HG03196 (cell line): ENCODE results near the gene TUBB2A.
"Not testable (repeated sequence)": the region's sequence is repeated elsewhere in the genome, so short reads cannot be mapped to it uniquely, and the experiment has no call there.

Experiments used
- ATAC-seq: cut with Tn5 transposase; IDR thresholded peaks from one replicate; pipeline ENCODE4 v1.9.1; 2021; ENCODE audit not compliant: unreplicated experiment

TUBB2A gene

GRCh38 chr6:3156184-3157130 is 887 bp downstream of the TUBB2A start:
- ATAC-seq, result not testable (repeated sequence)

GRCh38 chr6:3155416-3155815 is 1.9 kb downstream of the TUBB2A start:
- ATAC-seq, result not testable (repeated sequence)

- ATAC-seq, result no peak
Measured at GRCh38 chr6:3152689-3153088, 4.7 kb downstream of the TUBB2A start.

GRCh38 chr6:3151691-3152090 is 5.7 kb downstream of the TUBB2A start:
- ATAC-seq, result no peak

GRCh38 chr6:3147914-3148757 is 9.2 kb downstream of the TUBB2A start:
- ATAC-seq, result no peak

GRCh38 chr6:3144571-3144970 is 12.8 kb downstream of the TUBB2A start:
- ATAC-seq, result no peak

GRCh38 chr6:3143158-3143557 is 14.2 kb downstream of the TUBB2A start:
- no peak for ATAC-seq

- no peak for ATAC-seq
Measured at GRCh38 chr6:3142536-3142935, 14.8 kb downstream of the TUBB2A start.

GRCh38 chr6:3140201-3140600 is 17.1 kb downstream of the TUBB2A start:
- ATAC-seq, result no peak

- ATAC-seq, result no peak
Measured at GRCh38 chr6:3139090-3139903, 18.0 kb downstream of the TUBB2A start.

- ATAC-seq, result no peak
Measured at GRCh38 chr6:3138341-3138740, 19.0 kb downstream of the TUBB2A start.

- ATAC-seq, result not testable (repeated sequence)
Measured at GRCh38 chr6:3137873-3138272, 19.5 kb downstream of the TUBB2A start.

- no peak for ATAC-seq
Measured at GRCh38 chr6:3137057-3137777, 20.1 kb downstream of the TUBB2A start.

- no peak for ATAC-seq
Measured at GRCh38 chr6:3136292-3137011, 20.9 kb downstream of the TUBB2A start.

- ATAC-seq, result no peak
Measured at GRCh38 chr6:3135668-3136291, 21.6 kb downstream of the TUBB2A start.

- ATAC-seq, result no peak
Measured at GRCh38 chr6:3133515-3133914, 23.8 kb downstream of the TUBB2A start.

GRCh38 chr6:3131695-3132094 is 25.6 kb downstream of the TUBB2A start:
- no peak for ATAC-seq

GRCh38 chr6:3128356-3129108 is 28.8 kb downstream of the TUBB2A start:
- ATAC-seq, result no peak
